Measurements from ENCODE around the gene PSD2.

The PSD2 gene

GRCh38 chr5:139812836-139813805, 17.5 kb downstream of the PSD2 start:
- DNase-seq = no peak

GRCh38 chr5:139814191-139814601, 18.6 kb downstream of the PSD2 start:
- no peak for DNase-seq

- DNase-seq = no peak
Measured at GRCh38 chr5:139814704-139815280, 19.2 kb downstream of the PSD2 start.

- no peak for DNase-seq
Measured at GRCh38 chr5:139816566-139816965, 21.0 kb downstream of the PSD2 start.

GRCh38 chr5:139817362-139817761, 21.8 kb downstream of the PSD2 start:
- DNase-seq = no peak

- no peak for DNase-seq
Measured at GRCh38 chr5:139817970-139818369, 22.4 kb downstream of the PSD2 start.

- no peak for DNase-seq
Measured at GRCh38 chr5:139820130-139820529, 24.5 kb downstream of the PSD2 start.

GRCh38 chr5:139820606-139821005, 25.0 kb downstream of the PSD2 start:
- DNase-seq = no peak

GRCh38 chr5:139821806-139822552, 26.4 kb downstream of the PSD2 start:
- no peak for DNase-seq

- DNase-seq = no peak
Measured at GRCh38 chr5:139822553-139823425, 27.2 kb downstream of the PSD2 start.

GRCh38 chr5:139823757-139824355, 28.2 kb downstream of the PSD2 start:
- DNase-seq = no peak

- no peak for DNase-seq
Measured at GRCh38 chr5:139825690-139826089, 30.1 kb downstream of the PSD2 start.

GRCh38 chr5:139828207-139828895, 32.7 kb downstream of the PSD2 start:
- no peak for DNase-seq

GRCh38 chr5:139829471-139829870, 33.9 kb downstream of the PSD2 start:
- DNase-seq = no peak

- no peak for DNase-seq
Measured at GRCh38 chr5:139831624-139832023, 36.0 kb downstream of the PSD2 start.

- no peak for DNase-seq
Measured at GRCh38 chr5:139833525-139833924, 37.9 kb downstream of the PSD2 start.

- DNase-seq = no peak
Measured at GRCh38 chr5:139835656-139836055, 40.0 kb downstream of the PSD2 start.

- no peak for DNase-seq
Measured at GRCh38 chr5:139836469-139837208, 41.0 kb downstream of the PSD2 start.

- DNase-seq = no peak
Measured at GRCh38 chr5:139837711-139838380, 42.2 kb downstream of the PSD2 start.

Measured in suppressor macrophage treated with lipopolysaccharide for 1 hour (primary cell).